ENCODE data around the gene CCDC186.

GRCh38 chr10:114094795-114095194 is 79.2 kb downstream of the CCDC186 start:
- TF ChIP-seq POLR2A (IDR thresholded peaks at IDR 0.05; ENCODE audit: low read depth, low read length) (no peak), SPI1 (IDR thresholded peaks at IDR 0.05; ENCODE audit: low read depth, low read length) (no peak), TAF1 (IDR thresholded peaks at IDR 0.05; ENCODE audit: low read depth, low read length) (no peak), POLR2AphosphoS5 (IDR thresholded peaks at IDR 0.05; ENCODE audit: low read depth, low read length) (no peak)

Data from GM12891 (cell line).